NCI-H2081 (cell line): Measurements from ENCODE around the gene PEX14.
A peak's percentile ranks its signal among the peaks of the same experiment; 100 is the strongest.

ENCODE experiments used
- DNase-seq, 2 experiments: peaks; one replicate each; lab custom pipeline; 2025; lab: John Stamatoyannopoulos, UW

PEX14 gene

DNA sequence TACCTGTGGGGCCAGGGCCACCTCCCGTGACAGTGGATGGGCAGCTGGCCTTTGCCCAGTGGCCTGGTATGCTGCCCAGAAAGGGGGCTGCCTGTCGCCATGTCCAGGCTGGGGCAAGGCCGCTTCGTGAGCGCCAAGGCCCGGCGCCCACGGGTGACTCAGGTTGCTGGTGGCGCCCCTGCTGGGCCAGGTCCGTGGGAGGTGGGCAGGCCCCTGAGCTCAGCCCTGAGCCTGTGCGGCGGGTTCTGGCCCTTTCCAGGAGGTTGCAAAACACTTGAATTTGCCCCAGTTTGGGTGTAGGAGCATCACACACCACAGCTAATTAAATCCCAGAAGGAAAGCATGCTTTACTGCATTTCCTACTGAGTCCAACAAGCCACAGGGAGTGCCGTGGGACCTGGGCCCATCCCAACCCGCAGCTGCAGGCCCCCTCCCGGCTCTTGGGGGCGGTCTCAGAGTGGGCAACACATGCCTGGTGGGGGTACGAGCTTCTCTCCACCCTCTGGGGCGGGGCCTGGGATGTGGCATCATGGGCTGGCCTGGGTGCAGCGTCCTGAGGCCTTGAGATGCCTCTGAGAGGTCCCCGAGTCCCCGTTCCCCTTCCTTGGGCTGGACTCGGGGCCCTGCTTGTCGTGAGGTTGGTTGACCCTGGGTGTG is 159.8 kb downstream of the PEX14 start:
- DNase-seq: no peak

DNA sequence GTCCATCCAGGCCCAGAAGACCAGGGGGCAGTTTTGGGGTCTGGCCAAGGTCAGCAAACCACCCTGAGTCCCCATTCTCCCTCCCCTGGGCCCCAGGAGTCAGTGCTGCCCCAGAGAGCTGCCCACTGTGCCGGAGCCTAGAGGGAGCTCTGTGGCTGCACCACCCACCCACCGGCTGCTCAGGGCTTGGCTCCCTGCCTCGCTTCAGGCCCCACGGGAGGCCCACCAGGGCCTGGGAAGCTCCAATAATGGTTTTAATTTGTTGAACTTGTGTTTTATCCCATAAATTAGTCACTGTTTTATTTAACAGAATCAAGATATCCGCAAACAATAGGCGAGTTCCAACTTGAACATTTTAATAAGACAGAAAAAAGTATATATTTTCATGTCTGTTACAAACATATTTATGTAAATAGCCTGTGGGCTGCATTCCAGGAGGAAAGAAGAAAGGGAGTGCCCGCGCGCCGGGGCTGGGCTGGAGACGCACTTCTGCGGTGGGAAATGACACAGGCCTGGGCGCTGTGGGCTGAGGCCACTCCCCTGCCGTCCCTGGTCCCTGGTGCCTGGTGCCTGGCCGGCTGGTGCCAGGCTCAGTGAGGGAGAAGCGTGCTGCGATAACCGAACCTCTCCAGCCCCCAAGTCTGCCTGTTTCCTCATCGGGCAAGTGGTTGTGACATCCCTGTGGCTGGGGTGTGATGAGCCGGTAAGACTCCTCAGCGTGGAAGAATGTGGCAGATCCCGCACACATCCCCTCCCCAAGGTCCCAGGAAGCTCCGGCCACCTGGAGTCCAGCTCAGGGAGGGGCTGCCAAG is 160.5 kb downstream of the PEX14 start:
- DNase-seq: peak; percentile 67 to 75

DNA sequence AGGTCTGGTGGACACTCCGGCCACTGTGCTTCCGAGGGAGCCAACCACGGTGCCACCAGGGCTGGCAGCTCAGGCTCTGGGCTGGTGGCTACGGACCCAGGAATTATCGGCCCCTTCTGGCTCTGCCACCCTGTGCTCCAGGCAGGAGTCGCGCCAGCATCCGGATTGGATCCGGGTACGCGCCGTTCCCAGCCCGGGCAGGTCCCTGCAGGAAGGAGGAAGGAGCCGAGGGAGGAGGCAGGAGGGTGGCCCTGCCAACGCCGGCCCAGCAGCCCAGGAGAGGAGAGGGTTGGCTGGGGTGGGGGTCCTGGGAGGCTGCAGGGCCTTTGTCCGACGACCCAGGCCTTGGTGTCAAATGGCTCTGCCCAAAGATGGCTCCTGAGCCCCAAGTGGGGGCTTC is 161.2 kb downstream of the PEX14 start:
- DNase-seq: no peak

DNA sequence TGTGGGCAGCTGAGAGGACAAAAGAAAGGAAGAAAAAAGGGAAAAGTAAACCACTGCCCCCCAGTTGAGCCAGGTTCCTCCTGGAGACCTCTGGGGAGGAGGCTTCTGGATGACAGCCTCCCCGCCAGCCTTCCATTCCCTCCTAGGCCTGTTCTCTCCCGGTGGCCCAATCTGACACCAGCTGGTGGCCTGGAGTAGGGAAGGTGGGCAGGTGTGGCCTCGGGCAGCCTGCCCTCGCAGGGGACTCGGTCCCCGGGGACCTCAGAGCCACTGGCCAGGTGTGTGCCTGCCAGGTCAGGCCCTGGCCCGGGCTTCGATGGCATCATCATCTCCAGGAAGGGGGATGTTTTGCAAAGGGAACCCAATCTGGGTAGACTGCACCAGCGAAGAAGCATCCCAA is 162.7 kb downstream of the PEX14 start:
- DNase-seq: no peak

DNA sequence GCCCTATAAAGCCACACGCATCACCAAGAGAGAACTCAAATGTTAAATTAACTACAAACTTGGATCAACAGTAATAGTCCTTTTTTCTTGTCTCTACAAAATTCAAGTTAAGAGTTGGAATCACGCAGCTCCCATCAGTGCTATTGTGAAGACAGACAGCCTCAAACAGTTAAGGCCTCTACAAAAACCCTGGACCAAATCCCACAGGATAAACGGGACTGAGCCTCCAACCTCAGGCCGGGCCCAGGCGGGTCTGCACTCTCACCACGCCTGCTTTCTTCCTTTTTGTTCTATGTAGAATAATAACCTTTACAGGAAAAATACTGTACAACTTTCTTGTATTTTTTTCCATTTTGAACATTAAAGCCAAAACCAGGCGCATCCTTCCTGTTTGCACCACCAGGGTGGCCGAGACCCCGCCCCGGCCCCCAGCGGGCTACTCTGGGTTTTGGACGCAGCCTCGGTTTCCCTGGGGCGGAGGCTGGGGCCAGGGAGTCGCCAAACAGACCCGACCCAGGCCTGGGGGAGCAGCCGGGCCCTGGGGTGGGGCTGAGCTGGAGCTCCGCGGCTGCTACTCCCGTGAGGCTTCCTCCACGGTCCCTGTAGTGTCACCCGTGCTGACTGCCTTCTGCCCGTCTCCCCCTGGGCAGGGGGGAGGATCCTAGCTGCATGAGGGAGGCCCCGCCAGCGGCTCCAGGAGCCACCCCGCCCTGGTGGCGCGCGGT is 163.2 kb downstream of the PEX14 start:
- DNase-seq: no peak

DNA sequence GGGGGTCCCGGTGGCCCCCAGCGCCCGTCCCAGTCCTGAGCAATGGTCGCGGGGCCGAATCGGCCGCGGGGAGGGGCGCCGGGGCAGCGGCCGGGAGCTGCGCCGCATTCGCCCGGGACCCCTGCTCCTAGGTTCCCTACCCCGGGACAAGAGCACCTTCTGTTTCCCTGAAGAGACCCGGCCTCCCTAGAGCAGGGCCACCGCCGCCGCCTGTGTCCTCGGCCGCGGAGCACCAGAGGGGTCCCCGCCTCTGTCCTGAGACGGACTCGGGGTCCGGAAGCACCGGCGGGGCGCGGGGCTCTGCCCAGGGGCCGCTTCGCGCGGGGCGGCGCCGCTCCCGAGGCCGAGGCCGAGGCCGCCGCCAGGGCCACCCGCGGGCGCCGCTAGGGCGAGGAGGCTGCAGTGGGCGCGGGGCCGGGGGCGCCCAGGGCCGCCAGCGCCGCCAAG is 163.8 kb downstream of the PEX14 start:
- DNase-seq: no peak

DNA sequence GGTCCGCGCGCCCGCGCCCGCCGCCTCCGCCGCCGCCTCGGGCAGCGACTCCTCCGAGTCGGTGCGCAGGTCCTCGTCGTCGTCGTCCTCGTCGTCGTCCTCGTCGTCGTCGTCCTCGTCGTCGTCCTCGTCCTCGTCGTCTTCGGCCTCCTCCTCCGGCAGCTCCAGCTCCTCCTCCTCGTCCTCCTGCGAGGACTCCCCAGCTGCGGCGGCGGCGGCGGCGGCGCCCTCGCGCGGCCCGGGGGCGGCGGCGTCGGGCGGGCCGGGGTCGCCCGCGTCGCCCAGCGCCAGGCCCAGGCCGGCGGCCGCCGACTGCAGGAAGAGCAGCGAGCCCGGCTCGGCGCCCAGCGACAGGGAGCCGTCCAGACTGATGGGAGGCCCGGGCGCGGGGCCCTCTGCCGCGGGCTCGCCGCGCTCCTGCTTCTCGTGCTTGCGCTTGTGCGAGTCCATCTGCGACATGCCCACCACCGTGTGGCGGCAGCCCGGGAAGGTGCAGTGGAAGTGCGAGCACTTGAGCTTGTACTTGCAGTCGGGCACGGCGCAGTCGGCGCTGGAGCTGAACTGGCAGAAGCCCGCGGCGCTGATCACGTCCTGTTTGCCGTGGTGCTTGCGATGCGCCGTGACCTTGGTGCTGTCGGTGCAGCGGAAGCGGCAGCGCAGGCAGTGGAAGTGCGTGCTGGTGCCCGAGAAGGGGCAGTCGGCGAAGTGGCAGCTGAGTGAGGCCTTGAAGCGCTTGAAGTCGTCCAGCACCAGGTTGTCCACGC is 164.4 kb downstream of the PEX14 start:
- DNase-seq: no peak

DNA sequence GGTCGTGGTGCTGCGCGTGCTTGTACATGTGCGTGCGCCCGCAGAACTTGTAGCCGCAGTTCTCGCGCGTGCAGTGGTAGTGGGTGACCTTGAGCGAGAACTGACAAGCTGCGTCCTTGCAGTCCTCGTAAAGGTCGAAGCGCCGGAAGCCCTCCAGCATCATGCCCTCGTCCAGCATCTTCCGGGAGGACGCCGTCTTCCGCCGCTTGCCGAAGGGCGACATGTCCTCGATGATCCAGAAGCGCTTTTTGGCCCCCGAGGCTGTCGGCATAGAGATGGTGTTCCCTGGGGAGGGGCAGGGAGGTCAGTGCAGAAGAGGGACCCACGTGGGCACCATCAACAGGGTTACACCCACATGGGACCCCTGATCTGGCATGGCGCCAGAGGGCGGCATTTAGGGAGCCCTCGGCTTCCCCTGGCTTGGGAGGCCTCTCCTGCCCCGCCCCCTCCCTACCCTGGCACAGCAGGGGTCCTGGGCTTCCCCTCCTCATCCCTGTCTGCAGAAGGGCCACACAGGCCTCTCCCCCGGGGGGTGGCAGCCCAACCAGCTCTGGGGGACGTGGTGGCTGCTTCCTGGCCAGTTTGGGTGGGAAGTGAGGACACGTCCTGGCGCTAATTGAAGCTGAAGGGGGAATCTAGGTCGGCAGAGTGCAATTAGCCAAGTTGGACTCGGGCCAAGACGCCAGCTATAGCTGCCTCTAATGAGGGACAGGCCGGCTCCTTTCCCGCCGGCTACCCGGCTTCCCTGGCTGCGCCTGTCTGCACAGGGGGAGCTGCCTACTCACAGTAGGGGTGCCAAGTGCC is 165.2 kb downstream of the PEX14 start:
- peak; percentile 66 to 83 for DNase-seq

DNA sequence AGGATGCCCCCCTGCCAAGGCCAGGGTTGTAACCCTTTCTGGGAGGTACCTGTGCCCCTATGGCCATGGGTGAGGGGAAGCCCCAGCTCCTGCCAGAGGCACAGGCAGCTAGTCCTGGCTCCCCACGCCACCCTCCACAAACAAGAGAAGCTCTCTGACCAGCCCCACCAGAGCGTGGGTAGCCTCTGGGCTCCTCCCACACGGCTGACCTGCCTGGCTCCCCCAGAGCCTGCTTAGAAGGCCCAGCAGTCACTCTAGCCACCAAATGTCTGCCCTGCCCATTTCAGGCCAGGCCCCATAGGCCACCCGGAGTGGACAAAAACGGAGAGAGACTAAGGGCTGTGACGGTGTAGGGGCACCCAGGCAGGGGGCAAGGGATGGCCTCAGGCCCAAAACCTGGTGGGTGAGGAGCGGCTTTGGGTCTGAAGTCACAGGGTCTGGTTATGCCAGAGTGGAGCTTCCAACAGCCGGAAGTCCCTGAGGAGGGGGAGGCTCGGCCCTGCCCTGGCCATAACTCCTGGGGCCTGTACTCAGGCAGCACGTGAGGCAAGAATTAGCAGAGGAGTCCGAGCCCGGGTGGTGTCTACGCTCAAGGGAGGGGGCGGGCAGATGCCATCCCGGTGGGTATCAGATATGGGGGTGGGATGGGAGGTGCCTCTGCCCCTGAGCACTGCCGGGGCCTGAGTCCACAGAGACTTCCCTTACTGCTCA is 166.2 kb downstream of the PEX14 start:
- DNase-seq: no peak

DNA sequence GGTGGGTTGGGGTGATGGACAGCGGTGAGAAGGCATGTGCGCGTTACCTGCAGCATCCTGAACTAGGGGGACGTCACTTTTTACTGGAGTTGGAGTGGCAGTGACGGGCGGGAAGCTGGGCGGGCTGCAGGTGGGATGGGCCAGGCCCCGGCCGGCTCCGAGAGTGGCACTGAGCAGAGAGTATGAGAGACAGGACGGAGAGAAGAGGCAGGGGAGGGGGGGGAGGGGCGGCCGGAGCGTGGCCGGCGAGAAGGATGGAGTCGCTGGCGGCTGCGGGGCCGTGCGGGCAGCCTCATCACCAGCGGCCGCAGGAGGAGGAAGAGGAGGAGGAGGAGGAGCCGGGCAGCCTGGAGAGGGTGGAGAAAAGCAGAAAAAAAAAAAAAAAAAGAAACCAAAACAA is 167.2 kb downstream of the PEX14 start:
- DNase-seq: no peak

DNA sequence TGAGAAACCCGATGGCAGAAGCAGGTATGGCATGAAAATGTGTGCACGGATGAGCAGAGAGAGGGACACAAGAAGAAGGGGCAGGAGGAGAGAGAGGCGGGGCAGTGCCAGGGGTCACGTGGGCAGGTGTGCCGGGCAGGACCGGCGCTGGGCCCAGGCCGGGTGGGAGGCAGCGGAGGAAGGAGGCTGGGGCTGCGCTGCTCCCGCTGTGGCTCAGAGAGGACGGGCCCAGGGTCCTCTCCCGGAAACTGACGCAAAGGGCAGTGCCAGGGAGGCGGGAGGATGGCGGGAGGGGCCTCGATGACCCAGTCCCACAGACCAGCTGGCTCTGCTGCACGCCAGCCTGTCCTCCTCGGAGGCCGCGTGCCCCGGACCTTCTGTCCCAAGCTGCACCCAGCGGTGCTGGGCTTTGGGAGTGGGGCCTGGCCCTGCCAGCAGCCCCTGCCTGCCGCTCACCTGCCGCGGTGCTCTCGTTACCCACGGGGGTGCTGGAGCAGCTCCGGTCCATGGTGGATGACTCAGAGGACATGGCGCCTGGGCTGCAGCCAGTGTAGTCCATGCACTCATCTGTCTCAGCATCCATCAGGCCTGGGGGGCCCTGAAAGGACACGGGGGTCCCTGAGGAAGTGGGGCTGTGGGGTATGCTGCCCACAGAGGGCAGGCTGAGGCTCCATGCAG is 167.8 kb downstream of the PEX14 start:
- DNase-seq: peak in 1 of 2 experiments; percentile 13

DNA sequence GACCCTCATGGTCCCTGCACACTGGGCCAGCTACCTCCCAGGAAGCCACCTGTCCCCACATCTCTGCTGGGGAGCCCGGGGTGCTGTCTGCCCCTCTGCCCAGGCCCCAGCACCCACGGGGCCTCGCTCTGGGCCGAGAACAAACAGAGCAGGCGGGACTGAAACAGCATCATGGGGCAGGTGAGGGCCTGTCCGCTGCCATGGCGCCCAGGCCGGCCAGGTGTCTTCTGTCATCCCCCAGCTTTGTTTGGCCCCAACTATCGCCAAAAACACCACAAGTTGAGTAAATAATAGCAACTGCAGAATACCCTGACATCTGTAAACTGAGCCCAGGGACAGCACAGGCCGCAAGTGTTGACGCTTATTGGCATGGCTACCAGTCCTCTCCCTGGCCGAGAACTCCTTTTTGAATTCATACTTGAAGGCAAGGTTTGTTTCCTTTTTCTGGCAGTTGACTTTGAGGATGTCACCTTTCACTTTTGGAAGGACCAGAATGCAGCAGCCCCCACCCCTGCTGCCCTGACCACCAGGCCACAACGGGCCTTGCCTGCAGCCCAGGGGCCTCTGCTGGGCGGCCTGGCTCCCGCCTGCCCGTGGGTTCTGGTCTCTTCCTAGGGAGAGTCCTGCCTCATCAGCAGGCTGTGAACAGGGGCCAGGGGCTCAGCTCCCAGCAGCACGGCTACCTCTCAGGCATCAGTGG is 169.0 kb downstream of the PEX14 start:
- peak; percentile 27 to 73 for DNase-seq

DNA sequence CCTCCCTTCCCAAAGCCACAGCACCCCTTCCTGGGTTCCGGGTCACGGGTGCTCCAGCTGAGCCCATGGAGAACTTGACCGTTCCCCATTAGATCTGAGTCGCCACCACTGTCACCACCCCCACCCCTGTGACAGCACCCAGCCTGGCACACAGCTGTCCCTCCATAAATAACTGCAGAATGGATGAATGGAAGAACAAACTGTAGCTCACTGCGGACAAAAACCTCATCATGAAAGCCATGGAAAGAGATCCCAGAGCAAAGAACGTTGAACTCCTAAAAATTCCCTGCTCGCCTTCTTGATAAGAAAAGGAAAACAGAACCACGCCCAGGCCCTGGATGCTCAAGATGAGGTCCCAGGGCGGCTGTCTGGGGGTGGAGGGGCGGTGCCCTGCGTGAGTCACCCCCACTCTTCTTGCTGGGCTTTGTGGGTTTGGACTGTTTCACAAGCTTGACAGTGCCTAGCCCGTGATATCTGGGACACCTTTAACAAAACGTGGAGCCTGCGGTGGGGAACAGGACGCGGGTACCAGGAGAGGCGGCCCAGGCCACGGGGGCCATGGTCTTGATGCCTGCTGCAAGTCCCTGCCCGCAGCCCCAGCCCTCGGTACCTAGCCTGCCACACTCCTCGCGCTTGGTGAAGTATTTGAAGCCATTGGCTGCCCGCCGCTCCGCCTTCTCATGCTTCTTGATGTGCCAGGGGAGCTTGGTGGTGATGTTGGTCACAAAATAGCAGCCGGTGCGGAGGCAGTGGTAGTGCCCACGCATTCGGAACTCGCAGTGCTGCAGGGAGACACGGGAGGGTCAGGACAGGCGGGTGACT is 169.8 kb downstream of the PEX14 start:
- no peak for DNase-seq

DNA sequence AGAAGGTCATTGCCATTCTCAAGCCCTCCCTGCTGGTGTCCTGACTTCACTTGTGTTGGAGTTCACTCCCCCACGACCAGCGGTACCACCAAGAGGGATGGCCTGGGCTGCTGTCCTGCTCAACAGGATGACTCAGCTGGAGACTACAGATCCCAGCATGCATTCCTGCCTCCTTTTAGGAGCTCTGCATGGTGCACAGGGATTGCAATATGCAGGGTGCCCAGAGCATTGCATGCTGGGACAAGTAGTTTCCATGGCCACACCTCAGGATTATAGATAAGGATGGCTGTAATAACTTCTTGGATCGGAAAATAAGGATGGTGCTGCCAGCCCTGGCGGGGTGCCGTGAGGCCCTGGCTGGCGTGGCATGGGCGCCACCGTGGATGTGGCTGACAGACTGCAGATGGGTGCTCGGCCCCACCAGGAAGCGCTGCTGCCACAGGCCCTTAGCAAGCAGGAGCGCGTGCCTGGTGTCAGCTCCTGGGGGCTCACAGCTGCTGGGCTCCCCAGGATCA is 171.7 kb downstream of the PEX14 start:
- peak in 1 of 2 experiments; percentile 13 for DNase-seq

DNA sequence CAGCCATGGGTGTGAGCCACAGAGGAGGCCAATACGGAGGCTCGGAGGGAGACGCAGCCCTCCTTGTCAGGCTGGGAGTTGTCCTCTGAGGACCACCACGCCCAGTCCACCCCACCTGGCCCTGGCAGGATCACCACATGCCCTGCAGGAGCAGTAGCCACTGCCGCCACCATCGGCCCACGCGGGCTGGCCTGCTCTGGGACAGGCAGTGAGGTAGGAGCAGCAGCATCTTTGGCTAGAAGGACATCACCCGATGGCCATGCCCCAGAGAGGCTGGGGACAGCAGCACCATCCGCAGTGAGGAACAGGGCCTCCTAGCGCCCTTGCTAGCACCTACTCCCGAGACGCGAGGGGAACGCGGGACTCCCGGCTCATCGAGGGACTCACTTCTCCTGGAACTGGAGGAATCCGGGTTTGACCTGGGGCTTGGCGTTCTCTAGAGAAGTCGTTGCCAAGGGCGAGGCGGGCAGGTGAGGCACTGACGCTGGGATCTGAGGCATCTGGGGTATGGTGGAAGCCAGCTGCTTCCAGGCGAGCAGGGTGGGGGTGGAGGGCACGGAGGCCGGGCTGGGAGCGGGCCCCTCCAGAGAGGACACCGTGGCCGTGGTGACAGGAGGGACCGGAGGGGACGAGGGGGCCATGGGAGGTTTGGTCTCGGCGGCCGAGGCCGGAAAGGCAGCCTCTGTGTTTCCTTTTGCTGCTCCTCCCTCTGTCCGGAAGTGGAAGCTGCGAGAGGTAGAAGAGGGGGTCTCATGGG is 172.8 kb downstream of the PEX14 start:
- no peak for DNase-seq

DNA sequence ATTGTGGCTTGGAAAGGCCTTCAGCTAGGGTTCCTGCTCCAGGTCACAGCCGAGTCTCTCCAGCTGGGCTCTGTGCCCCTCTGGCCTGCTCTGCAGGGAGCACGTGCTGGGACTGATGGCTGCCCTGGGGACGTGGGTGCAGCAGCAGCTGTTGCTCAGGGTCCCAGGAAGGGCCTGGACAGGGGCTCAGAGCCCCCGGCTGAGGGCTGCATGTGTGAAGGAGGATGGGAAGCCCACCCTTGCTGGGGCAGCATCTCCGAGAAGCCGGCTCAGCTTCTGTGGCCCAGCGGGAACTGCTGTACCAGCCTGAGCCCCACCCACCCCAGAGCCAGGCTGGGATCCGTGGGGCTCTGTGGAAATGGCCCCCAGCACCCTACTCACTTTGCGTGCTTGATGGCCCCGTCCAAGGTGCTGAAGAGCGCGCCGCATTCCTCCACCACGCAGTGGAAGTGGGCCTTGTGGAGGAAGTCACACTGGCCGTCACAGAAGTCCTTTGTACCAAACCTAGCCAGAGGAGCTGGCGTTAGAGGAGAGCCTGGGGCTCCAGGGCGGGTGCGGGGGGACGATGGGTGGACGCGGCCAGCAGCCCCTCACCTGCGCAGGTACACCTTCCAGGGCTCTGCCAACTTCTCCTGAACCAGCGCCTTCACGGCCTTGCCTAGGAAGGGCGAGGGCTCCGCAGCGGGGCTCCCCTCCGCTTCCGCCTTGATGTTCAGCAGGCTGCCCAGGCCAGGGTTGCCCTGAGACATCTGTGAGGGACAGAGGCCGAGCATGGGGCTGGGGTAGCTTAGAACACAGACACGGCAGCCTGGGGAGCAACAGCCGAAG is 174.2 kb downstream of the PEX14 start:
- DNase-seq: no peak
